ENCODE data around the gene GIT1. TPM values are rescaled to one million over a fixed set of nuclear protein-coding genes. Genes with fewer than 3 reads are reported as not detected.

Gene GIT1
- total and polyA plus RNA-seq, 2 donors (not counting 3 experiments of a cell fraction or from before 2014, with no cell fraction given) = 75.5 to 92.5 TPM

DNA sequence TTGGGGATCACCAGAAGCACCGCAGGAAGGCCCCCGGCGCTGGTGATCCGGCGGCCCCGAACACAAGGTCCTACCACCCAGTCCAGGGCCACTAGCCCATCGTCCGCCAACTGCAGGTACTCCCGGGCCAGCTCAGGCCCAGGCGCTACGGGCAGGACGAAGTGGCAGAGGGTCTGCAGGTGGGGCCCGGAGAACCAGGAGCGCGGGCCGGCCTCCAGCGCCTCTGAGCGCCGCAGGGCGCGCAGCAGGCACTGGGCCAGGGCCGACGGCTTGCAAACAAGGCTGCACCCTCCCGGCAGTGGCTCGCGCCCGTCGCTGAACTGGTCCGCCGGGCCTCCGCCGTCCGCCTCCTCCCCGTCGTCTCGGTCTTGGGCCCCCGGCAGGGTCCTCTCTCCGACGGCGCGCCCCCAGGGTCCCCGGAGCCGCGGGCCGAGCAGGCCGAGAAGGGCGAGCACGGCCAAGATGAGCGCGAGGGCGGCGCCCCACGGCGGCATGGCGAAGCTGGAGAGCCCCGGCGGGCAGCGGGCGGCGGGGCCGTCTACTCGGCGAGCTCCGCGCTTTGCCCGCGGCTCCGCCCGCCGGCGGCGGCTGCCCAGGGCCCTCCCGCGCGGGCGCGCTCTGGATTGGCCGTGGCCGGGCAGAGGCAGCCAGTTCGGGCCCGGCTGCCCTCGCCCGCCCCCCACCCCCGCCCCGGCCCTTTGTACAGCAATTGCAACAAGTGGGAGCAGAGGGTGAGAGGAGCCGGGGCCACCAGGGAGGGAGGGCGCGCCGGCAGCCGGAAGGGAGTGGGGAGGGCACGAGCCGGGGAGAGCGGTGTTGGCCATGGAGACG is 22.8 kb downstream of the GIT1 start, which contains the start of gene ABHD15:
ABHD15 (minus strand) TSS at position 565 of the 831 bp plus-strand sequence; CDS start at position 494, 71 bp downstream.
- H4K20me1 ChIP-seq (replicated peaks; ENCODE audit: control insufficient read depth, extremely low read depth, insufficient read depth, low read length) = no peaks in the 10 kb centered on the region
- no peaks in the 10 kb centered on the region for H3K79me2 ChIP-seq (ENCODE audit: control insufficient read depth, insufficient read depth, low read length)
- H3K9me3 ChIP-seq (replicated peaks; ENCODE audit: control insufficient read depth, insufficient read depth, low read length) = no peaks in the 10 kb centered on the region
- no peaks in the 10 kb centered on the region for H3K9me1 ChIP-seq (replicated peaks; ENCODE audit: control insufficient read depth, extremely low read depth, insufficient read depth, low read length)
- peak within 1 kb of the TSS; percentile 90 for H3K4me2 ChIP-seq (ENCODE audit: insufficient read depth, low read length)
- TF ChIP-seq GATA2 (IDR thresholded peaks at IDR 0.05; ENCODE audit: insufficient read depth, insufficient read length, low read depth, low read length) = no peak
- TF ChIP-seq POLR2AphosphoS5 (IDR thresholded peaks at IDR 0.05; ENCODE audit: insufficient read depth, low read depth, low read length) = peak; percentile 54
- TF ChIP-seq, protein P1, sequence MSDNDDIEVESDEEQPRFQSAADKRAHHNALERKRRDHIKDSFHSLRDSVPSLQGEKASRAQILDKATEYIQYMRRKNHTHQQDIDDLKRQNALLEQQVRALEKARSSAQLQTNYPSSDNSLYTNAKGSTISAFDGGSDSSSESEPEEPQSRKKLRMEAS (IDR thresholded peaks at IDR 0.05; ENCODE audit: insufficient read depth, insufficient read length) = no peak
- H3K27me3 ChIP-seq (ENCODE audit: control insufficient read depth in 2 of 2, insufficient read depth in 2 of 2, low read length in 2 of 2) = no peaks in the 10 kb centered on the region
- intact Hi-C loops (cut with micrococcal nuclease) = loop anchor here (1.0 to 5.0 kb wide), 4 partner anchors 25 to 274 kb away; partner anchors contain the start of genes NUFIP2 and TAOK1
- H3K4me3 ChIP-seq (replicated peaks in 1 of 3; ENCODE audit: insufficient read depth in 1 of 3, low read depth in 1 of 3, low read length in 3 of 3) = peak within 1 kb of the TSS; percentile 46 to 77 (median 70)
- no peak within 1 kb of the TSS for H3K9ac ChIP-seq (replicated peaks; ENCODE audit: extremely low read depth, insufficient read depth, low read length)
- peak within 1 kb of the TSS; percentile 91 for H2AFZ ChIP-seq (ENCODE audit: low read depth, low read length)
- dilution Hi-C loops (cut with MboI; ENCODE audit: extremely low pct_ligation_motif_present, low sequenced_read_pairs) = no loop called here
- CTCF ChIA-PET = interaction anchor here (0.6 to 7.6 kb wide), 10 partner anchors 11 to 449 kb away, joined by 3 to 39 read pairs (median 5); partner anchors contain the start of gene ANKRD13B
- BruUV-seq (replicated peaks) = no TSS peak
- POLR2A ChIA-PET = interaction anchor here (0.6 to 0.7 kb wide), 2 partner anchors 285 to 417 kb away, joined by 3 read pairs; no protein-coding TSS in a partner anchor
- DNase-seq (ENCODE audit: low read depth, low spot score) (peak; percentile 79), FAIRE-seq (peak; percentile 55)
- H3K27ac ChIP-seq (ENCODE audit: insufficient read depth, low read depth, low read length) = peak within 1 kb of the TSS; percentile 1
- H3K36me3 ChIP-seq (ENCODE audit: control insufficient read depth in 2 of 2, extremely low read depth in 1 of 2, insufficient read depth in 2 of 2, low read length in 2 of 2) = peaks cover 0 to under 1% of the 10 kb centered on the region in 2 experiments
- H3K4me1 ChIP-seq (ENCODE audit: control insufficient read depth, extremely low read depth, insufficient read depth, low read length) = peaks cover 22% of the 10 kb centered on the region
